Activated CD4-positive, CD25-positive, alpha-beta regulatory T cell treated with anti-CD3 and anti-CD28 coated beads, Interleukin-2, amount 50 U/mL, for 16 hours (primary cell): ENCODE measurements around the gene PDP2.

Source experiments
- DNase-seq: peaks from one replicate; pipeline ENCODE4 v3.0.0-alpha.2; 2020; ENCODE audit warnings: low read depth, low spot score

PDP2 gene

GRCh38 chr16:66880288-66881013 lies at the start of gene PDP2:
Gene PDP2 (plus strand): TSS chr16:66880515. CDS start chr16:66884285, 3,770 bp downstream.
- DNase-seq = peak; percentile 76

GRCh38 chr16:66832190-66832589 lies 48.1 kb upstream of the PDP2 start:
- no peak for DNase-seq

GRCh38 chr16:66832661-66833305 lies 47.5 kb upstream of the PDP2 start:
- no peak for DNase-seq

- no peak for DNase-seq
Measured at GRCh38 chr16:66834746-66835145, 45.6 kb upstream of the PDP2 start.

GRCh38 chr16:66840883-66841282 lies 39.4 kb upstream of the PDP2 start:
- no peak for DNase-seq

DNA sequence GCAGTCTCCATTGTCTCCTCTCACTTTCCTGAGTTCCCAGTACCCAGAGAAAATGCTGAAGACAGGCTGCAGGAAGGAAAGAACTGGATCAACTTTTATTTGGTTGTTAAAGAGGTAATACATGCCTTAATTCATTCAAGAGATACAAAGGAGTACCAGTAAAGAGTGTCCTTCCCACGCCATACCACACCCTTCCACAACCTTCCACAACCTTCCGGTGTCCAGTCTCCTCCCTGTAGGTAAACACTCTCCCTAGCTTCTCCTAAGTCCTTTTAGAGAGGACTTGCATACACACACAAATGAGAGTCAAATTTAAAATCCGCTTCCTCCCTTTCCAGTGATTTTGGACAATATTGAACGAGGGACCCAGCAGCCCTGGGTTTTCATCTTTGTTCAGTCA lies 38.9 kb upstream of the PDP2 start:
- no peak for DNase-seq

- DNase-seq = no peak
Measured at GRCh38 chr16:66842765-66843164, 37.5 kb upstream of the PDP2 start.

DNA sequence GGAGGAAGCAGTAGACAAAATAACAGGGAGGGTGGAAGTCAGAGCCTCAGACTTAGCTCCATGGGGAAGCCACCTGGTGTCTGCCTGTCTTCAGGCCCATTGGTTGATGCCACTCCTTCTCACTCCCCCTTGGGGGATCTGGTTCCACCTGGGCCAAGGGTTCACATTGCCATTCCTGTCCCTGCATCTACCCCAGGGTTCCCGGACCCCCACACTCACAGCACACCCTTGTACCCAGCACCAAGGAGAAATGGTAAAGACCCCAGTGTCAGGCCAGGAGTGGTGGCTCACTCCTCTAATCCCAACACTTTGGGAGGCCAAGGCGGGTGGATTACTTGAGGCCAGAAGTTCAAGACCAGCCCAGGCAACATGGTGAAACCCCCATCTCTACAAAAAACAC lies 37.1 kb upstream of the PDP2 start:
- DNase-seq = no peak

GRCh38 chr16:66844009-66844341 lies 36.3 kb upstream of the PDP2 start:
- no peak for DNase-seq

DNA sequence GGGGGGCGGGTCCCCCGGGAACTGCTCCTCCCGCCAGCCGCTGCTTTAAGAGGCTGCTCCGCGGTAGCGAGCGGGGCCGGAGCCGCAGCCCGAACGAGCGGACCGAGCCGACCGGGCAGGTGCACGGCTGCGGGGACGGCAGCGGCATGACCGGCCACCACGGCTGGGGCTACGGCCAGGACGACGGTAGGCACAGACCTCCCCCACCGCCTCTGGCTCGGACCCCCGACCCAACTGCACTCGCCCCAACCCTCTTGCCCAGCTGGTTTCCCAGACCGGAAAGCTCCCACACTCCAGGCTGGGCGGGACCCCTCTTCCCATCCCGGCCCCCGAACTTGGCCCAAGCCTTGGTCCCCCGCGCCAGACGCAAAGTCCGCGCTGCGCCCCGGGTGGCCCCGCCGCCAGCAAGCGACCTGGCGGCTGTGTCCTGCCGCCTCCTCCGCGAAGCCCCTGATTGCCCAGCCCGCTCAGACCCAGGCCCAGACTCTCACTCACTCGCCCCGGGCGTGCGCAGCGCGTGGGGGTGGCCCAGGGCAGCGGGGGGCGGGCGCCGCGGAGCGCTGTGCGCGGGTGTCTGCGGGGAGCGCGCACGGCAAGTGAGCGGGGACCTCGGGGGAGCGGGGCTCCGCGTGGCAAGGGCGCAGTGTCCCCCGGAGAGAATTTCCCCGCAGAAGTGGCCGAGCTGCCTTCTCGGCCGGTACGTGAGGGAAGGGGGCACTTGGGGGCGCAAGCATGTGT lies 35.8 kb upstream of the PDP2 start, which contains the start of gene CA7:
TSS of gene CA7 (plus strand) at position 73 of the 738 bp plus-strand sequence. CDS start at position 147, 74 bp downstream.
- DNase-seq = no peak

DNA sequence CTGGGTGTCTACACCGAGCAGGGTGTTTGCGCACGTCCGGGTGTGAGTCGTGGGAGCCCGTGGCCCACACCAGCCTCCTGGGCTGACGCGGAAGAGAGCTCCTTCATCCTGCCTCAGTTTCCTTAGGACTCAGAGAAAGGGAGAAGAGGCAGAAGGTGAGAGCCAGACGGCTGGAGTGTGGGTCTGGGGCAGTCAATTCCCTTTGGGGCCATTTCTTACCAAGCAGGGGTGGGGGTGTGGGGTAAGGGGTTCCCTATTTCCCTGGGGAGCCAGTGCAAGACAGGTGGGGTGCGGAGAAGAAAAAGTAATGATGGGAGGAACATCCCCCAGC lies 35.3 kb upstream of the PDP2 start:
- DNase-seq = no peak

GRCh38 chr16:66845791-66846221 lies 34.5 kb upstream of the PDP2 start:
- no peak for DNase-seq

- no peak for DNase-seq
Measured at GRCh38 chr16:66846266-66846665, 34.0 kb upstream of the PDP2 start.

DNA sequence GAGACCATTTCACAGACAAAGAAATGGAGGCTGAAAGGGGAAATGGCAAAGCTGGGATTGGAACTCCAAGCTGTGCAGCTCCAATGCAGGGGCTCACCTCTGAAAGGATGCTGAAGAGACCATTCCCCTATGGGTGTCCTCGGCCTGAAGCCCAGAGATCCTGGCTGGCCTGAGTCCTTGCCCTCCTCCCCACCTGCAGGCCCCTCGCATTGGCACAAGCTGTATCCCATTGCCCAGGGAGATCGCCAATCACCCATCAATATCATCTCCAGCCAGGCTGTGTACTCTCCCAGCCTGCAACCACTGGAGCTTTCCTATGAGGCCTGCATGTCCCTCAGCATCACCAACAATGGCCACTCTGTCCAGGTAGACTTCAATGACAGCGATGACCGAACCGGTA lies 33.5 kb upstream of the PDP2 start:
- DNase-seq = no peak

GRCh38 chr16:66847533-66848067 lies 32.7 kb upstream of the PDP2 start:
- no peak for DNase-seq

GRCh38 chr16:66848172-66848571 lies 32.1 kb upstream of the PDP2 start:
- no peak for DNase-seq

- no peak for DNase-seq
Measured at GRCh38 chr16:66849021-66849420, 31.3 kb upstream of the PDP2 start.

- DNase-seq = no peak
Measured at GRCh38 chr16:66849549-66849948, 30.8 kb upstream of the PDP2 start.

- DNase-seq = no peak
Measured at GRCh38 chr16:66850115-66850815, 30.1 kb upstream of the PDP2 start.

GRCh38 chr16:66851166-66851964 lies 28.9 kb upstream of the PDP2 start:
- no peak for DNase-seq
